Measurements from ENCODE around the gene UBQLN3. TPM values are rescaled to one million over a fixed set of nuclear protein-coding genes. Genes with fewer than 3 reads are reported as not detected.

The UBQLN3 gene
- polyA plus RNA-seq, 1 experiment: 0.05 TPM

GRCh38 chr11:5548440-5548839, 38.7 kb upstream of the UBQLN3 start, which contains the start of gene OR52H1:
Gene OR52H1, minus strand, starts transcription at chr11:5548540. Its CDS starts 3,035 bp downstream, at chr11:5545505.
- Histone ChIP-seq H3K4me3 (ENCODE audit: low read depth, low read length) (no peak within 1 kb of the TSS), H3K27me3 (ENCODE audit: control insufficient read depth, insufficient read depth, low read length) (no peaks in the 10 kb centered on the region), H3K36me3 (ENCODE audit: control insufficient read depth, insufficient read depth, low read length) (no peaks in the 10 kb centered on the region)
- no peak for DNase-seq (ENCODE audit: low read depth)
- ChIA-PET POLR2A (no interaction called here), CTCF (no interaction called here)
- TF ChIP-seq CTCF (IDR thresholded peaks at IDR 0.05; ENCODE audit: insufficient read depth, low read depth, low read length): no peak

GRCh38 chr11:5547982-5548381, 38.2 kb upstream of the UBQLN3 start:
- POLR2A ChIA-PET: no interaction called here
- no peak for DNase-seq (ENCODE audit: low read depth)
- H3K4me3 ChIP-seq (ENCODE audit: low read depth, low read length): no peak overlapping the region
- CTCF ChIA-PET: interaction anchor here (0.6 kb wide), 1 partner anchor 79 kb away, joined by 4 read pairs; no protein-coding TSS in a partner anchor
- no peaks in the 10 kb centered on the region for H3K27me3 ChIP-seq (ENCODE audit: control insufficient read depth, insufficient read depth, low read length)
- H3K36me3 ChIP-seq (ENCODE audit: control insufficient read depth, insufficient read depth, low read length): no peaks in the 10 kb centered on the region
- no peak for TF ChIP-seq CTCF (IDR thresholded peaks at IDR 0.05; ENCODE audit: insufficient read depth, low read depth, low read length)

- H3K4me3 ChIP-seq (ENCODE audit: low read depth, low read length): no peak overlapping the region
- ChIA-PET POLR2A (no interaction called here), CTCF (no interaction called here)
- no peak for TF ChIP-seq CTCF (IDR thresholded peaks at IDR 0.05; ENCODE audit: insufficient read depth, low read depth, low read length)
- H3K36me3 ChIP-seq (ENCODE audit: control insufficient read depth, insufficient read depth, low read length): no peaks in the 10 kb centered on the region
- H3K27me3 ChIP-seq (ENCODE audit: control insufficient read depth, insufficient read depth, low read length): no peaks in the 10 kb centered on the region
- DNase-seq (ENCODE audit: low read depth): no peak
These were observed 36.7 kb upstream of the UBQLN3 start for GRCh38 chr11:5546457-5546856.

GRCh38 chr11:5541427-5541826, 31.7 kb upstream of the UBQLN3 start:
- no peak for TF ChIP-seq CTCF (IDR thresholded peaks at IDR 0.05; ENCODE audit: insufficient read depth, low read depth, low read length)
- ChIA-PET CTCF (no interaction called here), POLR2A (no interaction called here)

GRCh38 chr11:5536482-5536881, 26.7 kb upstream of the UBQLN3 start:
- Histone ChIP-seq H3K27me3 (ENCODE audit: control insufficient read depth, insufficient read depth, low read length) (no peaks in the 10 kb centered on the region), H3K36me3 (ENCODE audit: control insufficient read depth, insufficient read depth, low read length) (no peaks in the 10 kb centered on the region), H3K4me3 (ENCODE audit: low read depth, low read length) (no peak overlapping the region)
- no peak for TF ChIP-seq CTCF (IDR thresholded peaks at IDR 0.05; ENCODE audit: insufficient read depth, low read depth, low read length)
- ChIA-PET CTCF (no interaction called here), POLR2A (no interaction called here)
- no peak for DNase-seq (ENCODE audit: low read depth)

More at GRCh38 chr11:5541427-5541826, 31.7 kb upstream of the UBQLN3 start:
- Histone ChIP-seq H3K27me3 (ENCODE audit: control insufficient read depth, insufficient read depth, low read length) (no peaks in the 10 kb centered on the region), H3K36me3 (ENCODE audit: control insufficient read depth, insufficient read depth, low read length) (no peaks in the 10 kb centered on the region), H3K4me3 (ENCODE audit: low read depth, low read length) (no peak overlapping the region)
- DNase-seq (ENCODE audit: low read depth): no peak

All from BJ (cell line).